Endothelial cell of umbilical vein (primary cell): Measurements from ENCODE around the gene CHI3L2. TPM values are rescaled to one million over a fixed set of nuclear protein-coding genes. Genes with fewer than 3 reads are reported as not detected.

Source experiments
- BruUV-seq: library from RNA; stranded (reverse); fragments of 400-500 nt; replicated peaks from 2 replicates; lab custom pipeline; 2021; lab: Mats Ljungman, UMichigan
- CTCF ChIA-PET: fragments of 300-600, 350-600 bp; sonication (Branson Sonifier 250); formaldehyde crosslinking; loops from one replicate; lab custom pipeline; 2021; ENCODE audit warnings: antibody characterized with exemption, inconsistent platforms; lab: Charles Lee
- POLR2A ChIA-PET: fragments of 300-600, 350-600 bp; sonication (Branson Sonifier 250); formaldehyde crosslinking; loops from one replicate; lab custom pipeline; 2021; ENCODE audit warnings: antibody characterized with exemption, inconsistent platforms; lab: Charles Lee
- DNase-seq: peaks from one replicate; pipeline ENCODE4 v3.0.0-alpha.2; 2011; ENCODE audit warnings: low read depth, low spot score
- FAIRE-seq: peaks from 2 replicates; lab custom pipeline; 2011; peaks lifted over from hg19 to GRCh38; lab: Jason Lieb, UNC
- H2AFZ ChIP-seq: 2 replicates; pipeline ENCODE4 v1.6.0; 2012; ENCODE audit warnings: low read depth, low read length, control low read depth, inconsistent platforms
- H3K27ac ChIP-seq: 2 replicates; pipeline ENCODE4 v1.5.1; 2011; ENCODE audit warnings: low read depth, mild to moderate bottlenecking, control low read depth, low read length, moderate library complexity; ENCODE audit not compliant: insufficient read depth
- H3K27me3 ChIP-seq, 2 experiments: 2 replicates each; pipeline versions ENCODE4 v1.6.0 to v1.6.1; 2011; ENCODE audit warnings: low read length in 2 of 2, mixed read lengths in 1 of 2; ENCODE audit not compliant: control insufficient read depth in 2 of 2, insufficient read depth in 2 of 2
- H3K36me3 ChIP-seq, 2 experiments: 2 replicates in 1 of 2; 3 replicates in 1 of 2; pipeline ENCODE4 v1.5.1; 2011; ENCODE audit warnings: low read length in 2 of 2, mild to moderate bottlenecking in 1 of 2, moderate library complexity in 1 of 2; ENCODE audit not compliant: control insufficient read depth in 2 of 2, insufficient read depth in 2 of 2; ENCODE audit errors: extremely low read depth in 1 of 2
- H3K4me1 ChIP-seq: 3 replicates; pipeline ENCODE4 v1.5.1; 2011; ENCODE audit warnings: mild to moderate bottlenecking, low read length; ENCODE audit not compliant: control insufficient read depth, insufficient read depth; ENCODE audit errors: extremely low read depth
- H3K4me2 ChIP-seq: 2 replicates; pipeline ENCODE4 v1.6.1; 2011; ENCODE audit warnings: low read length, control low read depth, mixed read lengths; ENCODE audit not compliant: insufficient read depth
- H3K4me3 ChIP-seq, 3 experiments: fragments of 200-600 bp in 1 of 3; sonication (generic), shearing (Covaris generic) in 1 of 3; replicated peaks in 1 of 3; 2 replicates each; pipeline ENCODE4 v1.5.1; 2011 to 2016; ENCODE audit warnings: control low read depth in 3 of 3, low read length in 3 of 3, mild to moderate bottlenecking in 2 of 3, inconsistent platforms in 1 of 3, low read depth in 1 of 3, moderate library complexity in 1 of 3; ENCODE audit not compliant: insufficient read depth in 1 of 3
- H3K79me2 ChIP-seq: 2 replicates; pipeline ENCODE4 v1.6.0; 2012; ENCODE audit warnings: low read length, inconsistent platforms; ENCODE audit not compliant: control insufficient read depth, insufficient read depth
- H3K9ac ChIP-seq: replicated peaks from 2 replicates; pipeline ENCODE3; 2011; ENCODE audit warnings: low read length, control low read depth; ENCODE audit not compliant: insufficient read depth; ENCODE audit errors: extremely low read depth
- H3K9me1 ChIP-seq: replicated peaks from 3 replicates; pipeline ENCODE4 v1.6.0; 2011; ENCODE audit warnings: mild to moderate bottlenecking, low read length; ENCODE audit not compliant: control insufficient read depth, insufficient read depth; ENCODE audit errors: extremely low read depth
- H3K9me3 ChIP-seq: replicated peaks from 2 replicates; pipeline ENCODE4 v1.5.1; 2012; ENCODE audit warnings: low read length, inconsistent platforms; ENCODE audit not compliant: control insufficient read depth, insufficient read depth
- H4K20me1 ChIP-seq: replicated peaks from 2 replicates; pipeline ENCODE3; 2011; ENCODE audit warnings: mild to moderate bottlenecking, low read length; ENCODE audit not compliant: control insufficient read depth, insufficient read depth; ENCODE audit errors: extremely low read depth
- CTCF ChIP-seq, 2 donors: IDR thresholded peaks; 1 replicate in 1 of 2; 2 replicates in 1 of 2; pipeline ENCODE4 v1.5.1; 2011; ENCODE audit warnings: low read length in 2 of 2, mild to moderate bottlenecking in 2 of 2, moderate library complexity in 2 of 2, control low read depth in 1 of 2, inconsistent platforms in 1 of 2, low read depth in 1 of 2; ENCODE audit not compliant: insufficient read depth in 1 of 2; ENCODE audit errors: extremely low read depth in 1 of 2
- EZH2 ChIP-seq: IDR thresholded peaks from 2 replicates; pipeline ENCODE4 v1.6.1; 2012; ENCODE audit warnings: borderline replicate concordance, low read depth, mild to moderate bottlenecking, moderate library complexity, low read length, inconsistent platforms; ENCODE audit not compliant: severe bottlenecking
- FOS ChIP-seq: IDR thresholded peaks from 2 replicates; pipeline ENCODE4 v1.6.1; 2011; ENCODE audit warnings: mild to moderate bottlenecking, low read length, moderate library complexity, borderline replicate concordance; ENCODE audit not compliant: insufficient read depth
- GATA2 ChIP-seq: IDR thresholded peaks from 2 replicates; pipeline ENCODE4 v1.7.0; 2011; ENCODE audit warnings: low read depth, mild to moderate bottlenecking, moderate library complexity, mixed read lengths, low read length; ENCODE audit not compliant: insufficient read length, insufficient read depth
- JUN ChIP-seq: IDR thresholded peaks from 2 replicates; pipeline ENCODE4 v1.6.1; 2011; ENCODE audit warnings: borderline replicate concordance, low read depth; ENCODE audit not compliant: insufficient read length, insufficient read depth
- MAX ChIP-seq: IDR thresholded peaks from 2 replicates; pipeline ENCODE4 v1.6.1; 2011; ENCODE audit not compliant: insufficient read depth, insufficient read length
- MYC ChIP-seq: IDR thresholded peaks from one replicate; pipeline ENCODE4 v1.6.1; 2011; ENCODE audit warnings: mild to moderate bottlenecking, low read depth, low read length
- POLR2A ChIP-seq: IDR thresholded peaks from 2 replicates; pipeline ENCODE4 v1.6.1; 2012; ENCODE audit warnings: low read depth, mild to moderate bottlenecking, control low read depth, low read length
- POLR2AphosphoS5 ChIP-seq: IDR thresholded peaks from 2 replicates; pipeline ENCODE4 v1.6.1; 2012; ENCODE audit warnings: low read depth, mild to moderate bottlenecking, control low read depth, low read length, moderate library complexity; ENCODE audit not compliant: insufficient read depth
- dilution Hi-C: fragments of 300-500 bp; cut with MboI; formaldehyde crosslinking; loops from one replicate; pipeline ENCODE4 v1.15.0; 2019; ENCODE audit warnings: low sequenced_read_pairs; ENCODE audit not compliant: extremely low pct_ligation_motif_present
- intact Hi-C: fragments of 100-400 bp; cut with micrococcal nuclease; formaldehyde crosslinking; loops from one replicate; pipeline ENCODE4 v1.10.0; 2022
- polyA plus RNA-seq, 4 experiments: library from polyadenylated mRNA; depleted of rRNA in 3 of 4; stranded (reverse) in 3 of 4; unstranded in 1 of 4; fragments of >200 nt; gene quantifications; 2 replicates each; pipeline versions ENCODE4 v1.2.1 to v1.2.3, GENCODE V29; 2011 to 2012; ENCODE audit warnings: missing spikeins in 1 of 4
- total RNA-seq: library from RNA; stranded (reverse); gene quantifications from 2 replicates; pipeline ENCODE4 v1.2.3, GENCODE V29; 2021

CHI3L2 gene
- total and polyA plus RNA-seq, 2 donors (not counting 3 experiments of a cell fraction or from before 2014, with no cell fraction given), result not detected

GRCh38 chr1:111234258-111234657 lies 6.7 kb downstream of the CHI3L2 start:
- H3K9me1 ChIP-seq, result no peaks in the 10 kb centered on the region
- FAIRE-seq (no peak), DNase-seq (no peak)
- H3K27ac ChIP-seq, result no peak overlapping the region
- no peak overlapping the region for H2AFZ ChIP-seq
- ChIA-PET CTCF (no interaction called here), POLR2A (no interaction called here)
- no peaks in the 10 kb centered on the region for H4K20me1 ChIP-seq
- no TSS peak for BruUV-seq
- no peaks in the 10 kb centered on the region for H3K36me3 ChIP-seq
- no peak overlapping the region for H3K9ac ChIP-seq
- peaks cover 0 to 5% of the 10 kb centered on the region in 2 experiments for H3K27me3 ChIP-seq
- no peaks in the 10 kb centered on the region for H3K79me2 ChIP-seq
- intact Hi-C loops (no loop called here), dilution Hi-C loops (no loop called here)
- no peaks in the 10 kb centered on the region for H3K4me1 ChIP-seq
- no peak overlapping the region for H3K4me2 ChIP-seq
- no peak for TF ChIP-seq POLR2AphosphoS5
- no peak overlapping the region for H3K4me3 ChIP-seq
- no peaks in the 10 kb centered on the region for H3K9me3 ChIP-seq

- Histone ChIP-seq H3K27ac (no peak overlapping the region), H3K4me2 (no peak overlapping the region), H3K4me1 (no peaks in the 10 kb centered on the region), H3K79me2 (no peaks in the 10 kb centered on the region), H3K4me3 (no peak overlapping the region), H3K27me3 (peaks cover 0 to 5% of the 10 kb centered on the region in 2 experiments), H3K9ac (no peak overlapping the region), H3K36me3 (no peaks in the 10 kb centered on the region), H3K9me1 (no peaks in the 10 kb centered on the region), H3K9me3 (no peaks in the 10 kb centered on the region), H2AFZ (no peak overlapping the region), H4K20me1 (no peaks in the 10 kb centered on the region)
- POLR2A ChIA-PET, result no interaction called here
- no peak for FAIRE-seq
- intact Hi-C loops (no loop called here), dilution Hi-C loops (no loop called here)
- DNase-seq, result no peak
- CTCF ChIA-PET, result no interaction called here
- TF ChIP-seq EZH2 (no peak), POLR2AphosphoS5 (no peak), FOS (no peak), GATA2 (no peak), JUN (no peak), POLR2A (no peak), MAX (no peak), MYC (no peak), CTCF (IDR thresholded peaks at IDR 0.05; ENCODE audit: extremely low read depth in 1 of 2, insufficient read depth in 1 of 2, low read depth in 1 of 2, low read length in 2 of 2) (no peak)
- no TSS peak for BruUV-seq
Measured at GRCh38 chr1:111234866-111235265, 7.4 kb downstream of the CHI3L2 start.
